ENCODE measurements around the gene CCDC188. TPM values are rescaled to one million over a fixed set of nuclear protein-coding genes. Genes with fewer than 3 reads are reported as not detected.

Gene CCDC188
- total RNA-seq, 4 donors from 2014 or later, result 2.1 TPM; not detected in 3

- 91 to 92% methylated on average over 4 to 10 of the region's 32 CpGs for WGBS, 2 donors
- peaks cover 10 to 67% (median 22%) of the 10 kb centered on the region in 3 donors for H3K36me3 ChIP-seq
- no peak overlapping the region for H3K27ac ChIP-seq
- H3K27me3 ChIP-seq, result no peaks in the 10 kb centered on the region
- intact Hi-C loops (cut with DNase I), result no loop called here
- no peak overlapping the region for H3K4me3 ChIP-seq
- no peak for DNase-seq
- no peaks in the 10 kb centered on the region for H3K9me3 ChIP-seq
- TF ChIP-seq, protein P1, sequence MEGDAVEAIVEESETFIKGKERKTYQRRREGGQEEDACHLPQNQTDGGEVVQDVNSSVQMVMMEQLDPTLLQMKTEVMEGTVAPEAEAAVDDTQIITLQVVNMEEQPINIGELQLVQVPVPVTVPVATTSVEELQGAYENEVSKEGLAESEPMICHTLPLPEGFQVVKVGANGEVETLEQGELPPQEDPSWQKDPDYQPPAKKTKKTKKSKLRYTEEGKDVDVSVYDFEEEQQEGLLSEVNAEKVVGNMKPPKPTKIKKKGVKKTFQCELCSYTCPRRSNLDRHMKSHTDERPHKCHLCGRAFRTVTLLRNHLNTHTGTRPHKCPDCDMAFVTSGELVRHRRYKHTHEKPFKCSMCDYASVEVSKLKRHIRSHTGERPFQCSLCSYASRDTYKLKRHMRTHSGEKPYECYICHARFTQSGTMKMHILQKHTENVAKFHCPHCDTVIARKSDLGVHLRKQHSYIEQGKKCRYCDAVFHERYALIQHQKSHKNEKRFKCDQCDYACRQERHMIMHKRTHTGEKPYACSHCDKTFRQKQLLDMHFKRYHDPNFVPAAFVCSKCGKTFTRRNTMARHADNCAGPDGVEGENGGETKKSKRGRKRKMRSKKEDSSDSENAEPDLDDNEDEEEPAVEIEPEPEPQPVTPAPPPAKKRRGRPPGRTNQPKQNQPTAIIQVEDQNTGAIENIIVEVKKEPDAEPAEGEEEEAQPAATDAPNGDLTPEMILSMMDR (IDR thresholded peaks at IDR 0.05), result no peak
- no peak for TF ChIP-seq POLR2A (IDR thresholded peaks at IDR 0.05)
- peaks cover 2 to 18% (median 3%) of the 10 kb centered on the region in 3 donors for H3K4me1 ChIP-seq
Measured at GRCh38 chr22:20125201-20126174, 25.4 kb downstream of the CCDC188 start.

GRCh38 chr22:20124083-20124787 is 26.6 kb downstream of the CCDC188 start:
- intact Hi-C loops (cut with DNase I), result no loop called here
- H3K27me3 ChIP-seq, result no peaks in the 10 kb centered on the region
- TF ChIP-seq, protein P1 (IDR thresholded peaks at IDR 0.05), result no peak
- TF ChIP-seq POLR2A (IDR thresholded peaks at IDR 0.05), result no peak
- no peaks in the 10 kb centered on the region for H3K9me3 ChIP-seq
- no peak overlapping the region for H3K4me3 ChIP-seq
- peaks cover 10 to 80% (median 29%) of the 10 kb centered on the region in 3 donors for H3K36me3 ChIP-seq
- H3K4me1 ChIP-seq, result peaks cover 5 to 27% (median 5%) of the 10 kb centered on the region in 3 donors
- no peak for DNase-seq
- no peak overlapping the region for H3K27ac ChIP-seq
- WGBS, 2 donors, result 89 to 100% methylated on average over 4 to 6 of the region's 11 CpGs

DNA sequence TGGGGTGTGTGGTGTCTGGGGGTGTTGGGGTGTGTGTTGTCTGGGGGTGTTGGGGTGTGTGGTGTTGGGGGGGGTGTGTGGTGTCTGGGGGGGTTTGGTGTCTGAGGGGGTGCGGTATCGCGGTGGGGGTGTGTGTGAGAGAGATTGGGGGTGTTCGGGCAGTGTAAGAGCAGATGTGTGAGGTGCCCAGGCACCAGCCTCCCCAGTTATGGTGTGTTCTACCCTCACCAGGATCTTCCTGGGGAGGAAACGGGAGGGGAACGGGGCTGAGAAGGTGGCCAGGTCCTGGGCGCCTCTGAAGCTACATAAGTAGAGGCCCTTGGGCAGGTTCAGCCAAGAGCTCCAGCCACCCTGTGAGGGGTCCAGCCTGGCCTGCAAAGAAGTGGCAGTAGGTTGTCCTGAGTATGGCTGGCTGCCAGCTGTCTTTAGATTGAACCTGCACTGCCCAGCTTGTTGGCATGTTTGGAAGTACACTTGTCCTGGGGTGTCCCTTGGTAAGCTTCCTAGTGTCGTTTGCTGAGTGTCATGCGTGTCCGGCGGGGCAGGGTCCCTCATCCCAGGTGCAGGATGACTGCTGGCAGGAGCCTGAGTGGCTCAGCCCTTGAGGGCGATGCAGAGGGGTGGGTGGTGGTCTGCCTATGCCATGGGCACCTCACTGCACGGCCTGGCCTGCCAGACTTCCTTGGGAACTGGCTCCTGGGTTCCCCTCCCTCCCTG is 27.3 kb downstream of the CCDC188 start:
- intact Hi-C loops (cut with DNase I), result no loop called here
- Histone ChIP-seq H3K4me3 (no peak overlapping the region), H3K27ac (no peak overlapping the region), H3K27me3 (no peaks in the 10 kb centered on the region), H3K36me3 (peaks cover 10 to 84% (median 29%) of the 10 kb centered on the region in 3 donors), H3K4me1 (peaks cover 7 to 34% (median 12%) of the 10 kb centered on the region in 3 donors), H3K9me3 (no peaks in the 10 kb centered on the region)
- DNase-seq, result no peak
- WGBS, 2 donors, result 91 to 93% methylated on average over 7 to 10 of the region's 13 CpGs
- no peak for TF ChIP-seq POLR2A (IDR thresholded peaks at IDR 0.05)
- TF ChIP-seq, protein P1 (IDR thresholded peaks at IDR 0.05), result no peak

DNA sequence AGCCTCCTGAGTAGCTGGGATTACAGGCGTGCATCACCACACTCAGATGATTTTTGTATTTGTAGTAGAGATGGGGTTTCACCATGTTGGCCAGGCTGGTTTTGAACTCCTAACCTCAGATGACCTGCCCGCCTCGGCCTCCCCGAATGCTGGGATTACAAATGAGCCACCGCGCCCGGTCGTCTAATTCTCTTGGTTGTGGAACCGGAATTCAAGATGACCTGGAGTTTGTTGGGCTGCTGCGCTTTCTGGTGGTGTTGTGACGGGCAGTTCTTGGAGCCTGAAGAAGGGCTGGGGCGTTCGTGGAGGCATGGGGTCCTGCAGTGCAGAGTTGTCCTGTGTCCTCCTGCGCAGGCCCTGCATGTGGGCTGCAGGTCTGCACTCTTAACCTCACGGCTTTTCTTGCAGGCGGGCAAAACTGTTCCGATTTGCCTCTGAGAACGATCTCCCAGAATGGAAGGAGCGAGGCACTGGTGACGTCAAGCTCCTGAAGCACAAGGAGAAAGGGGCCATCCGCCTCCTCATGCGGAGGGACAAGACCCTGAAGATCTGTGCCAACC is 28.9 kb downstream of the CCDC188 start:
- H3K36me3 ChIP-seq, result peaks cover 10 to 73% (median 29%) of the 10 kb centered on the region in 3 donors
- H3K9me3 ChIP-seq, result no peaks in the 10 kb centered on the region
- TF ChIP-seq, protein P1 (IDR thresholded peaks at IDR 0.05), result no peak
- TF ChIP-seq POLR2A (IDR thresholded peaks at IDR 0.05), result no peak
- peaks cover 16 to 43% (median 19%) of the 10 kb centered on the region in 3 donors for H3K4me1 ChIP-seq
- H3K4me3 ChIP-seq, result no peak overlapping the region
- DNase-seq, result no peak
- WGBS, 2 donors, result 77 to 100% methylated on average over 6 to 17 of the region's 22 CpGs
- H3K27me3 ChIP-seq, result no peaks in the 10 kb centered on the region
- no peak overlapping the region for H3K27ac ChIP-seq
- intact Hi-C loops (cut with DNase I), result no loop called here
